Measurements from ENCODE around the gene CEP72. TPM values are rescaled to one million over a fixed set of nuclear protein-coding genes. Genes with fewer than 3 reads are reported as not detected.

Gene CEP72
- total RNA-seq, 1 experiment from 2014 or later = 24.8 TPM

DNA sequence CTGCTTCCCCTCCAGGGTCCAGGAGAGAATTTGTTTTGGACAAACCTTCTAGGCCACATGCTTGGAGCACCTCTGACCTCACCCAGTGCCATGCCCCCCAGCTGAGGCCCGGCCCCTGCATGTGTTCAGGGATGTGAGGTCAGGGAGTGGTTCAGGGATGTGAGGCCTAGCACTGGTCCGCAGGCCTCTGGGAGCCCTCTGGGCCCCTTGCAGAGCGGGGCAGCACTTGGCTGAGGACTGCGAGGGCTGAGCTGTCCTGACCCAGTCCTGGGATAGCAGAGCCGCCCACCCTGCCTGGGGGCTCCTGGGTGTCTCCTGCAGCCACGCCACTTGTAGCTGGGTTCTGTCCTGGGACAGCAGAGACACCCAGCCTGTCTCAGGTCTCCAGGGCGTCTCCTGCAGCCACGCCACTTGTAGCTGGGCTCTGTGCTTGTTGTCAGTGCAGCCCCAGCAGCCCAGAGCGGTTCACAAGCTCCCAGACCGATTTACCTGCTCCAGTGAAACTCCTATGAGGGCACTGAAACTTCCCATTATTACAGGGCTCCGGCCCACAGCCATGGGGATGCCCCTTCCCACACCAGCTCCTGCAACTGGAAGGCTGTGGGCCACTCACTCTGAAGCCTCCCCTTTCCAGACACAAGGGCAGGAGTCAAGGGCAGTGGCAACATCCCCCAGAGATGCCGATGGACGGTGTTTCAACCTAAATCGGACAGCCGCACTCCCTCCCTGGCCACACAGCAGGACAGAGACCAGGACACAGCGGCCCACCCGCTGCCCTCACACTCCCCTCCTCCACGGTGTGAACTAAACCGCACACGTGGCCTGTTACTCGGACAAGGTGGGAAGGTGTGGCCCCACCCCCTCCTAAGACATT, 5.4 kb upstream of the CEP72 start:
- Histone ChIP-seq H2BK120ac (ENCODE audit: low read depth, low read length, poor library complexity, severe bottlenecking) (no peak overlapping the region), H3K4me2 (ENCODE audit: insufficient read depth, insufficient read length, low read length) (no peak overlapping the region), H2BK5ac (ENCODE audit: insufficient read length, low read length) (no peak overlapping the region), H3K4me1 (ENCODE audit: insufficient read depth, low read length) (no peaks in the 10 kb centered on the region), H3K56ac (ENCODE audit: insufficient read length, low read depth, low read length) (no peak overlapping the region), H3K9me3 (ENCODE audit: control insufficient read depth, low read depth, low read length) (no peaks in the 10 kb centered on the region), H4K91ac (ENCODE audit: insufficient read length, low read depth, low read length) (no peak overlapping the region), H2BK15ac (ENCODE audit: low read depth, low read length) (no peak overlapping the region), H3K23me2 (ENCODE audit: insufficient read length, low read depth, low read length, poor library complexity, severe bottlenecking) (no peaks in the 10 kb centered on the region), H2AFZ (ENCODE audit: low read length) (no peak overlapping the region), H3K14ac (ENCODE audit: insufficient read depth, low read length) (no peak overlapping the region), H3K18ac (ENCODE audit: insufficient read length, low read depth, low read length) (no peak overlapping the region), H3K27ac (ENCODE audit: insufficient read length, low read depth, low read length) (no peak overlapping the region), H2AK5ac (ENCODE audit: insufficient read length, low read length) (no peak overlapping the region), H2BK20ac (ENCODE audit: low read depth, low read length, poor library complexity, severe bottlenecking) (no peak overlapping the region), H4K8ac (replicated peaks; ENCODE audit: insufficient read length, low read depth, low read length) (no peak overlapping the region), H3K27me3 (ENCODE audit: insufficient read depth, low read length) (0 out of 2 replicates have a peak, but pooled peaks cover 3% of the 10 kb centered on the region), H4K5ac (ENCODE audit: insufficient read length, low read depth, low read length) (no peak overlapping the region), H3K9ac (ENCODE audit: extremely low read depth, insufficient read length, low read length) (no peak overlapping the region), H3K4ac (ENCODE audit: low read depth, low read length) (no peak overlapping the region), H2BK12ac (ENCODE audit: insufficient read length, low read depth, low read length) (no peak overlapping the region), H3T11ph (ENCODE audit: low read length) (no peak overlapping the region), H3K79me2 (ENCODE audit: insufficient read depth, low read length) (no peaks in the 10 kb centered on the region), H3K79me1 (ENCODE audit: insufficient read depth, low read depth, low read length, poor library complexity, severe bottlenecking) (no peaks in the 10 kb centered on the region), H4K20me1 (ENCODE audit: control insufficient read depth, insufficient read depth, insufficient read length) (no peaks in the 10 kb centered on the region), H3K23ac (ENCODE audit: insufficient read length, low read depth, low read length) (no peak overlapping the region)
- no peaks in the 10 kb centered on the region; a peak in 1 of 7 replicates for H3K36me3 Mint-ChIP-seq (ENCODE audit: insufficient read depth in 1 of 3, low read depth in 3 of 3)
- no peaks in the 10 kb centered on the region for H3K9me3 Mint-ChIP-seq
- no peak overlapping the region for H3K4me3 Mint-ChIP-seq
- no CpG with 5 or more reads among the region's 21 CpGs for WGBS (ENCODE audit: extremely low coverage, insufficient read length, low lambda C conversion rate)
- H3K27me3 Mint-ChIP-seq (ENCODE audit: low read depth) = peaks cover 27% of the 10 kb centered on the region
- no peak overlapping the region for H3K27ac Mint-ChIP-seq
- TF ChIP-seq, protein P1, sequence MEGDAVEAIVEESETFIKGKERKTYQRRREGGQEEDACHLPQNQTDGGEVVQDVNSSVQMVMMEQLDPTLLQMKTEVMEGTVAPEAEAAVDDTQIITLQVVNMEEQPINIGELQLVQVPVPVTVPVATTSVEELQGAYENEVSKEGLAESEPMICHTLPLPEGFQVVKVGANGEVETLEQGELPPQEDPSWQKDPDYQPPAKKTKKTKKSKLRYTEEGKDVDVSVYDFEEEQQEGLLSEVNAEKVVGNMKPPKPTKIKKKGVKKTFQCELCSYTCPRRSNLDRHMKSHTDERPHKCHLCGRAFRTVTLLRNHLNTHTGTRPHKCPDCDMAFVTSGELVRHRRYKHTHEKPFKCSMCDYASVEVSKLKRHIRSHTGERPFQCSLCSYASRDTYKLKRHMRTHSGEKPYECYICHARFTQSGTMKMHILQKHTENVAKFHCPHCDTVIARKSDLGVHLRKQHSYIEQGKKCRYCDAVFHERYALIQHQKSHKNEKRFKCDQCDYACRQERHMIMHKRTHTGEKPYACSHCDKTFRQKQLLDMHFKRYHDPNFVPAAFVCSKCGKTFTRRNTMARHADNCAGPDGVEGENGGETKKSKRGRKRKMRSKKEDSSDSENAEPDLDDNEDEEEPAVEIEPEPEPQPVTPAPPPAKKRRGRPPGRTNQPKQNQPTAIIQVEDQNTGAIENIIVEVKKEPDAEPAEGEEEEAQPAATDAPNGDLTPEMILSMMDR (conservative IDR thresholded peaks at IDR 0.05) = no peak
- no peak for DNase-seq
- H3K4me1 Mint-ChIP-seq = peaks cover 0 to 7% of the 10 kb centered on the region in 2 experiments; a peak in 3 of 4 replicates

Data from H9 (cell line).